ENCODE measurements around the gene CLTC. TPM values are rescaled to one million over a fixed set of nuclear protein-coding genes. Genes with fewer than 3 reads are reported as not detected.
A peak's percentile ranks its signal among the peaks of the same experiment; 100 is the strongest.

Gene CLTC
- total and polyA plus RNA-seq, 2 of the 13 experiments (the other 11 are each of a cell fraction or from before 2014, with no cell fraction given): 134 to 283 TPM

GRCh38 chr17:59676716-59677115 lies 57.0 kb downstream of the CLTC start:
- ATAC-seq (peak; percentile 30; the same call in 1 of the 3 replicates), FAIRE-seq (no peak), DNase-seq (ENCODE audit: low spot score) (no peak)
- Histone ChIP-seq H3K27me3 (ENCODE audit: control insufficient read depth in 1 of 2, insufficient read depth in 2 of 2, low read length in 2 of 2) (no peaks in the 10 kb centered on the region), H3K9ac (ENCODE audit: insufficient read depth, low read depth, low read length) (no peak overlapping the region), H2AFZ (ENCODE audit: low read length) (no peak overlapping the region), H3K36me3 (replicated peaks in 1 of 2; ENCODE audit: control insufficient read depth in 1 of 2, insufficient read depth in 2 of 2, low read length in 2 of 2) (peaks cover 47 to 90% of the 10 kb centered on the region in 2 experiments), H4K20me1 (ENCODE audit: insufficient read depth, low read length) (no peaks in the 10 kb centered on the region), H3K4me2 (ENCODE audit: low read depth, low read length) (no peak overlapping the region), H3K79me2 (ENCODE audit: insufficient read depth, low read length) (no peaks in the 10 kb centered on the region), H3K4me1 (ENCODE audit: insufficient read depth, low read length) (no peaks in the 10 kb centered on the region), H3K4me3 (replicated peaks in 1 of 3; ENCODE audit: insufficient read depth in 1 of 3, low read depth in 2 of 3, low read length in 3 of 3) (no peak overlapping the region), H3K9me3 (ENCODE audit: low read length) (no peaks in the 10 kb centered on the region), H3K27ac (ENCODE audit: extremely low read length, insufficient read depth, low read length) (no peak overlapping the region)
- ChIA-PET CTCF (ENCODE audit: low intra/inter-chr PET ratio, low total read pairs) (no interaction called here), POLR2A (interaction anchor here (1.6 kb wide), 1 partner anchor 31 kb away, joined by 5 read pairs; the partner anchor contains the start of genes PTRH2 and VMP1)
- intact Hi-C loops (cut with micrococcal nuclease; ENCODE audit: unreplicated experiment) (no loop called here), in situ Hi-C loops (cut with HindIII; ENCODE audit: extremely low pct_ligation_motif_present, low pct_unique_long_range_greater_than_20kb) (no loop called here)
- peak; percentile 39 for TF ChIP-seq RBM22 (optimal IDR thresholded peaks at IDR 0.05; ENCODE audit: low read length)
- TF ChIP-seq ZNF878 (CRISPR knock-in tag; IDR thresholded peaks at IDR 0.05): no peak
- TF ChIP-seq YY1 (IDR thresholded peaks at IDR 0.05; ENCODE audit: insufficient read depth, insufficient replicate concordance, low read depth, low read length): no peak
- TF ChIP-seq NFE2L2 (IDR thresholded peaks at IDR 0.05; ENCODE audit: low read length): no peak
- no TSS peak for BruUV-seq (replicated peaks)
- WGBS (ENCODE audit: low lambda C conversion rate): 96% methylated on average over 7 of the region's 7 CpGs

- WGBS (ENCODE audit: low lambda C conversion rate): 68% methylated on average over 2 of the region's 2 CpGs
- POLR2A ChIA-PET: no interaction called here
- ATAC-seq: no peak
- Histone ChIP-seq H3K27ac (ENCODE audit: extremely low read length, insufficient read depth, low read length) (no peak overlapping the region), H3K79me2 (ENCODE audit: insufficient read depth, low read length) (no peaks in the 10 kb centered on the region), H3K4me3 (replicated peaks in 1 of 3; ENCODE audit: insufficient read depth in 1 of 3, low read depth in 2 of 3, low read length in 3 of 3) (no peak overlapping the region), H3K4me1 (ENCODE audit: insufficient read depth, low read length) (no peaks in the 10 kb centered on the region), H3K9me3 (ENCODE audit: low read length) (no peaks in the 10 kb centered on the region), H3K4me2 (ENCODE audit: low read depth, low read length) (no peak overlapping the region), H3K36me3 (replicated peaks in 1 of 2; ENCODE audit: control insufficient read depth in 1 of 2, insufficient read depth in 2 of 2, low read length in 2 of 2) (peaks cover 43 to 98% of the 10 kb centered on the region in 2 experiments), H2AFZ (ENCODE audit: low read length) (no peak overlapping the region), H4K20me1 (ENCODE audit: insufficient read depth, low read length) (no peaks in the 10 kb centered on the region), H3K27me3 (ENCODE audit: control insufficient read depth in 1 of 2, insufficient read depth in 2 of 2, low read length in 2 of 2) (no peaks in the 10 kb centered on the region), H3K9ac (ENCODE audit: insufficient read depth, low read depth, low read length) (no peak overlapping the region)
- CTCF ChIA-PET (ENCODE audit: low intra/inter-chr PET ratio, low total read pairs): no interaction called here
- TF ChIP-seq RCOR2 (CRISPR knock-in tag; IDR thresholded peaks at IDR 0.05) (no peak), NFKB2 (CRISPR knock-in tag; IDR thresholded peaks at IDR 0.05; ENCODE audit: borderline replicate concordance) (no peak), ZNF234 (CRISPR knock-in tag; conservative IDR thresholded peaks at IDR 0.05) (no peak), THYN1 (CRISPR knock-in tag; IDR thresholded peaks at IDR 0.05; ENCODE audit: borderline replicate concordance, low read depth) (no peak), ZNF710 (CRISPR knock-in tag; IDR thresholded peaks at IDR 0.05; ENCODE audit: borderline replicate concordance) (no peak), ZNF552 (CRISPR knock-in tag; IDR thresholded peaks at IDR 0.05; ENCODE audit: borderline replicate concordance) (no peak), ZNF674 (CRISPR knock-in tag; IDR thresholded peaks at IDR 0.05; ENCODE audit: low read depth) (no peak), RFXANK (CRISPR knock-in tag; IDR thresholded peaks at IDR 0.05) (no peak), SATB2 (CRISPR knock-in tag; IDR thresholded peaks at IDR 0.05) (no peak), TARDBP (CRISPR knock-in tag; IDR thresholded peaks at IDR 0.05) (no peak), RFXAP (CRISPR knock-in tag; IDR thresholded peaks at IDR 0.05; ENCODE audit: borderline replicate concordance) (no peak), KLF12 (CRISPR knock-in tag; IDR thresholded peaks at IDR 0.05; ENCODE audit: borderline replicate concordance) (no peak), ZMAT3 (CRISPR knock-in tag; conservative IDR thresholded peaks at IDR 0.05) (no peak)
- DNase-seq (ENCODE audit: low spot score): no peak
- intact Hi-C loops (cut with micrococcal nuclease; ENCODE audit: unreplicated experiment) (no loop called here), in situ Hi-C loops (cut with HindIII; ENCODE audit: extremely low pct_ligation_motif_present, low pct_unique_long_range_greater_than_20kb) (no loop called here)
- no TSS peak for BruUV-seq (replicated peaks)
- no peak for FAIRE-seq
Observed at GRCh38 chr17:59678918-59679317, 59.2 kb downstream of the CLTC start.
